Loucy (cell line): ENCODE results near the gene GDF2.

ENCODE experiments used
- H2AFZ ChIP-seq: fragments of 200-600 bp; sonication (generic); 2 replicates; pipeline ENCODE4 v1.6.0; 2016; ENCODE audit warnings: antibody characterized with exemption, mild to moderate bottlenecking, low read length, moderate library complexity
- H3F3A ChIP-seq: fragments of 200-600 bp; 2 replicates; pipeline ENCODE4 v1.6.0; 2016; ENCODE audit warnings: antibody characterized with exemption, low read depth, mild to moderate bottlenecking
- H3K27me3 ChIP-seq: fragments of 200-600 bp; sonication (generic); 2 replicates; pipeline ENCODE4 v1.6.1; 2014; ENCODE audit warnings: low read length, mild to moderate bottlenecking; ENCODE audit not compliant: insufficient read depth, poor library complexity, severe bottlenecking
- H3K36me3 ChIP-seq: fragments of 200-600 bp; sonication (generic); 2 replicates; pipeline ENCODE4 v1.6.1; 2016; ENCODE audit warnings: low read length; ENCODE audit not compliant: insufficient read depth
- H3K4me1 ChIP-seq: fragments of 200-600 bp; sonication (generic); 2 replicates; pipeline ENCODE4 v1.5.1; 2014; ENCODE audit warnings: low read length, mild to moderate bottlenecking; ENCODE audit not compliant: insufficient read depth, poor library complexity, severe bottlenecking
- H3K4me2 ChIP-seq: fragments of 200-600 bp; sonication (generic); 2 replicates; pipeline ENCODE4 v1.6.0; 2014; ENCODE audit warnings: antibody characterized with exemption, low read length, low read depth, mild to moderate bottlenecking; ENCODE audit not compliant: poor library complexity, severe bottlenecking
- H3K4me3 ChIP-seq: fragments of 200-600 bp; sonication (generic); 2 replicates; pipeline ENCODE4 v1.5.1; 2014; ENCODE audit warnings: low read length, mild to moderate bottlenecking, mixed read lengths; ENCODE audit not compliant: poor library complexity, severe bottlenecking
- H3K79me2 ChIP-seq: fragments of 200-600 bp; sonication (generic); 2 replicates; pipeline ENCODE4 v1.6.1; 2014; ENCODE audit warnings: low read length; ENCODE audit not compliant: insufficient read depth
- H3K9ac ChIP-seq: fragments of 200-600 bp; sonication (generic); 2 replicates; pipeline ENCODE4 v1.6.0; 2014; ENCODE audit warnings: mild to moderate bottlenecking, low read depth, low read length, moderate library complexity; ENCODE audit not compliant: poor library complexity, severe bottlenecking
- H3K9me2 ChIP-seq: fragments of 200-600 bp; sonication (generic); replicated peaks from 2 replicates; pipeline ENCODE4 v1.6.1; 2016; ENCODE audit warnings: low read depth, low read length, mixed read lengths
- H3K9me3 ChIP-seq: fragments of 200-600 bp; sonication (generic); 2 replicates; pipeline ENCODE4 v1.6.1; 2014; ENCODE audit warnings: mild to moderate bottlenecking, antibody characterized with exemption, low read length, low read depth; ENCODE audit not compliant: insufficient read depth
- H4K20me1 ChIP-seq: fragments of 200-600 bp; sonication (generic); 2 replicates; pipeline ENCODE4 v1.6.0; 2014; ENCODE audit warnings: antibody characterized with exemption, low read length, mild to moderate bottlenecking; ENCODE audit not compliant: insufficient read depth, poor library complexity, severe bottlenecking
- CTCF ChIP-seq: fragments of 200-600 bp; sonication (generic); conservative IDR thresholded peaks from 2 replicates; pipeline ENCODE4 v1.5.1; 2014; ENCODE audit warnings: mild to moderate bottlenecking, antibody characterized with exemption, low read length
- EZH2phosphoT487 ChIP-seq: fragments of 200-600 bp; IDR thresholded peaks from 2 replicates; pipeline ENCODE4 v1.6.1; 2018; ENCODE audit warnings: antibody characterized with exemption, mild to moderate bottlenecking, moderate library complexity, borderline replicate concordance

The GDF2 gene

GRCh38 chr10:47349941-47350371 is 27.7 kb downstream of the GDF2 start:
- Histone ChIP-seq H3K79me2 (no peaks in the 10 kb centered on the region), H3K4me3 (no peak overlapping the region), H3K27me3 (no peaks in the 10 kb centered on the region), H3K9me2 (no peaks in the 10 kb centered on the region), H3K9me3 (no peaks in the 10 kb centered on the region), H3F3A (no peaks in the 10 kb centered on the region), H3K36me3 (no peaks in the 10 kb centered on the region), H2AFZ (no peak overlapping the region), H4K20me1 (no peaks in the 10 kb centered on the region), H3K4me2 (no peak overlapping the region), H3K4me1 (no peaks in the 10 kb centered on the region), H3K9ac (no peak overlapping the region)
- TF ChIP-seq CTCF (no peak), EZH2phosphoT487 (no peak)

DNA sequence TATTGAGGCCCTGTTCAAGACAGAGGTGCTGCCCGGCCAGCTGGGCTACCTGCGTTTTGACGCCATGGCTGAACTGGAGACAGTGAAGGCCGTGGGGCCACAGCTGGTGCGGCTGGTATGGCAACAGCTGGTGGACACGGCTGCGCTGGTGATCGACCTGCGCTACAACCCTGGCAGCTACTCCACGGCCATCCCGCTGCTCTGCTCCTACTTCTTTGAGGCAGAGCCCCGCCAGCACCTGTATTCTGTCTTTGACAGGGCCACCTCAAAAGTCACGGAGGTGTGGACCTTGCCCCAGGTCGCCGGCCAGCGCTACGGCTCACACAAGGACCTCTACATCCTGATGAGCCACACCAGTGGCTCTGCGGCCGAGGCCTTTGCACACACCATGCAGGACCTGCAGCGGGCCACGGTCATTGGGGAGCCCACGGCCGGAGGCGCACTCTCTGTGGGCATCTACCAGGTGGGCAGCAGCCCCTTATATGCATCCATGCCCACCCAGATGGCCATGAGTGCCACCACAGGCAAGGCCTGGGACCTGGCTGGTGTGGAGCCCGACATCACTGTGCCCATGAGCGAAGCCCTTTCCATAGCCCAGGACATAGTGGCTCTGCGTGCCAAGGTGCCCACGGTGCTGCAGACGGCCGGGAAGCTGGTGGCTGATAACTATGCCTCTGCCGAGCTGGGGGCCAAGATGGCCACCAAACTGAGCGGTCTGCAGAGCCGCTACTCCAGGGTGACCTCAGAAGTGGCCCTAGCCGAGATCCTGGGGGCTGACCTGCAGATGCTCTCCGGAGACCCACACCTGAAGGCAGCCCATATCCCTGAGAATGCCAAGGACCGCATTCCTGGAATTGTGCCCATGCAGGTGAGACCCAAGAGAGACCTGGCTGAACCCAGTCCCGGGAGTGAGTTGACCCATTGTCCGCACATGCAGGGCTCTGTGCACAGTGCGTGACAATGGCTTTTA is 28.7 kb downstream of the GDF2 start:
- Histone ChIP-seq H3K4me3 (no peak overlapping the region), H3K9me2 (no peaks in the 10 kb centered on the region), H3K9me3 (no peaks in the 10 kb centered on the region), H3K9ac (no peak overlapping the region), H3K36me3 (no peaks in the 10 kb centered on the region), H3K4me1 (no peaks in the 10 kb centered on the region), H3F3A (no peaks in the 10 kb centered on the region), H3K4me2 (no peak overlapping the region), H4K20me1 (no peaks in the 10 kb centered on the region), H3K79me2 (no peaks in the 10 kb centered on the region), H2AFZ (no peak overlapping the region), H3K27me3 (no peaks in the 10 kb centered on the region)
- TF ChIP-seq CTCF (no peak), EZH2phosphoT487 (no peak)

- H4K20me1 ChIP-seq, result no peaks in the 10 kb centered on the region
- no peak overlapping the region for H3K9ac ChIP-seq
- TF ChIP-seq CTCF (no peak), EZH2phosphoT487 (no peak)
- no peaks in the 10 kb centered on the region for H3K27me3 ChIP-seq
- no peaks in the 10 kb centered on the region for H3K36me3 ChIP-seq
- no peaks in the 10 kb centered on the region for H3K9me3 ChIP-seq
- no peak overlapping the region for H2AFZ ChIP-seq
- H3K9me2 ChIP-seq, result no peaks in the 10 kb centered on the region
- H3K4me1 ChIP-seq, result no peaks in the 10 kb centered on the region
- H3F3A ChIP-seq, result no peaks in the 10 kb centered on the region
- no peak overlapping the region for H3K4me2 ChIP-seq
- H3K4me3 ChIP-seq, result no peak overlapping the region
- no peaks in the 10 kb centered on the region for H3K79me2 ChIP-seq
Measured at GRCh38 chr10:47351899-47352815, 29.9 kb downstream of the GDF2 start.
